Measurements from ENCODE around the gene PCGF3. TPM values are rescaled to one million over a fixed set of nuclear protein-coding genes. Genes with fewer than 3 reads are reported as not detected.

PCGF3 gene
- total RNA-seq = 20.9 TPM
- long read RNA-seq, full-length matches to known transcripts = 20 of 31 reads
- long read RNA-seq, partial matches to known transcripts = 6 of 31 reads
- long read RNA-seq, other reads (novel, unspliced or antisense) = 5 of 31 reads

GRCh38 chr4:705278-706082, at the start of gene PCGF3:
PCGF3 (plus strand) TSS chr4:705832; CDS start chr4:733681, 27,849 bp downstream.
- ATAC-seq = peak; percentile 98
- intact Hi-C loops (cut with micrococcal nuclease) = no loop called here
- DNase-seq = peak; percentile 98

- intact Hi-C loops (cut with micrococcal nuclease) = no loop called here
- DNase-seq (peak; percentile 30), ATAC-seq (no peak)
These were observed 48.9 kb upstream of the PCGF3 start for GRCh38 chr4:656436-657337.

- intact Hi-C loops (cut with micrococcal nuclease) = no loop called here
- ATAC-seq (no peak), DNase-seq (no peak)
These were observed 48.2 kb upstream of the PCGF3 start for GRCh38 chr4:657338-657833.

- DNase-seq (no peak), ATAC-seq (no peak)
- intact Hi-C loops (cut with micrococcal nuclease) = no loop called here
These were observed 47.6 kb upstream of the PCGF3 start for GRCh38 chr4:657834-658667.

- intact Hi-C loops (cut with micrococcal nuclease) = no loop called here
- ATAC-seq = no peak
- no peak for DNase-seq
These were observed 46.7 kb upstream of the PCGF3 start for GRCh38 chr4:658681-659667.

- DNase-seq = no peak
- ATAC-seq = no peak
- intact Hi-C loops (cut with micrococcal nuclease) = no loop called here
These were observed 45.8 kb upstream of the PCGF3 start for GRCh38 chr4:659851-660250.

- DNase-seq (no peak), ATAC-seq (no peak)
- intact Hi-C loops (cut with micrococcal nuclease) = no loop called here
These were observed 45.2 kb upstream of the PCGF3 start for GRCh38 chr4:660401-660800.

- ATAC-seq (no peak), DNase-seq (no peak)
- intact Hi-C loops (cut with micrococcal nuclease) = no loop called here
These were observed 44.4 kb upstream of the PCGF3 start for GRCh38 chr4:661231-661630.

GRCh38 chr4:661881-662761, 43.5 kb upstream of the PCGF3 start:
- no peak for DNase-seq
- no peak for ATAC-seq
- intact Hi-C loops (cut with micrococcal nuclease) = no loop called here

GRCh38 chr4:663046-663437, 42.6 kb upstream of the PCGF3 start:
- intact Hi-C loops (cut with micrococcal nuclease) = no loop called here
- DNase-seq = no peak
- no peak for ATAC-seq

- DNase-seq = peak; percentile 78
- intact Hi-C loops (cut with micrococcal nuclease) = no loop called here
- ATAC-seq = peak; percentile 62
These were observed 41.9 kb upstream of the PCGF3 start for GRCh38 chr4:663438-664428.

- ATAC-seq (no peak), DNase-seq (peak; percentile 24)
- intact Hi-C loops (cut with micrococcal nuclease) = no loop called here
These were observed 40.9 kb upstream of the PCGF3 start for GRCh38 chr4:664713-665231.

- intact Hi-C loops (cut with micrococcal nuclease) = no loop called here
- ATAC-seq (no peak), DNase-seq (peak; percentile 15)
These were observed 40.3 kb upstream of the PCGF3 start for GRCh38 chr4:665381-665750.

- DNase-seq = peak; percentile 25
- intact Hi-C loops (cut with micrococcal nuclease) = no loop called here
- ATAC-seq = no peak
These were observed 39.7 kb upstream of the PCGF3 start for GRCh38 chr4:665751-666435.

- ATAC-seq (no peak), DNase-seq (peak; percentile 14)
- intact Hi-C loops (cut with micrococcal nuclease) = no loop called here
These were observed 39.2 kb upstream of the PCGF3 start for GRCh38 chr4:666436-666810.
